Measurements from ENCODE around the gene CYP4F11. TPM values are rescaled to one million over a fixed set of nuclear protein-coding genes. Genes with fewer than 3 reads are reported as not detected.
"Not testable (repeated sequence)": the region's sequence is repeated elsewhere in the genome, so short reads cannot be mapped to it uniquely, and the experiment has no call there.

The CYP4F11 gene
- total RNA-seq, 1 donor from 2014 or later = not detected

GRCh38 chr19:15885167-15885566 is 49.2 kb downstream of the CYP4F11 start:
- Mint-ChIP-seq H3K9me3 (peaks cover 30% of the 10 kb centered on the region), H3K4me3 (no peak overlapping the region), H3K27ac (no peak overlapping the region), H3K27me3 (ENCODE audit: low read depth) (no peaks in the 10 kb centered on the region), H3K4me1 (no peaks in the 10 kb centered on the region), H3K36me3 (no peaks in the 10 kb centered on the region)
- DNase-seq (ENCODE audit: low spot score in 2 of 2, unreplicated experiment in 2 of 2) = no peak
- TF ChIP-seq CTCF (IDR thresholded peaks at IDR 0.05; ENCODE audit: unreplicated experiment) = no peak

GRCh38 chr19:15883329-15883728 is 51.0 kb downstream of the CYP4F11 start:
- H3K4me3 Mint-ChIP-seq; DNase-seq (ENCODE audit: low spot score in 2 of 2, unreplicated experiment in 2 of 2); H3K4me1 Mint-ChIP-seq; H3K27ac Mint-ChIP-seq; H3K36me3 Mint-ChIP-seq; H3K27me3 Mint-ChIP-seq (ENCODE audit: low read depth): not testable (repeated sequence)
- H3K9me3 Mint-ChIP-seq = peaks cover 36% of the 10 kb centered on the region

- H3K36me3 Mint-ChIP-seq = no peaks in the 10 kb centered on the region
- TF ChIP-seq CTCF (IDR thresholded peaks at IDR 0.05; ENCODE audit: unreplicated experiment) = no peak
- H3K4me1 Mint-ChIP-seq = no peaks in the 10 kb centered on the region
- no peaks in the 10 kb centered on the region for H3K27me3 Mint-ChIP-seq (ENCODE audit: low read depth)
- peaks cover 39% of the 10 kb centered on the region for H3K9me3 Mint-ChIP-seq
- H3K4me3 Mint-ChIP-seq = no peak overlapping the region
- no peak overlapping the region for H3K27ac Mint-ChIP-seq
- DNase-seq (ENCODE audit: low spot score in 2 of 2, unreplicated experiment in 2 of 2) = no peak
These were observed 59.4 kb downstream of the CYP4F11 start for GRCh38 chr19:15874821-15875474.

GRCh38 chr19:15873771-15874170 is 60.6 kb downstream of the CYP4F11 start:
- H3K36me3 Mint-ChIP-seq; H3K27ac Mint-ChIP-seq; DNase-seq (ENCODE audit: low spot score in 2 of 2, unreplicated experiment in 2 of 2); H3K4me3 Mint-ChIP-seq; H3K27me3 Mint-ChIP-seq (ENCODE audit: low read depth); H3K4me1 Mint-ChIP-seq: not testable (repeated sequence)
- H3K9me3 Mint-ChIP-seq = peaks cover 47% of the 10 kb centered on the region

GRCh38 chr19:15871570-15871969 is 62.8 kb downstream of the CYP4F11 start:
- Mint-ChIP-seq H3K27me3 (ENCODE audit: low read depth) (no peaks in the 10 kb centered on the region), H3K36me3 (peaks cover 4% of the 10 kb centered on the region), H3K27ac (no peak overlapping the region), H3K4me1 (no peaks in the 10 kb centered on the region), H3K9me3 (peaks cover 50% of the 10 kb centered on the region), H3K4me3 (no peak overlapping the region)
- DNase-seq (ENCODE audit: low spot score in 2 of 2, unreplicated experiment in 2 of 2) = no peak
- TF ChIP-seq CTCF (IDR thresholded peaks at IDR 0.05; ENCODE audit: unreplicated experiment) = no peak

GRCh38 chr19:15869873-15870272 is 64.5 kb downstream of the CYP4F11 start:
- no peaks in the 10 kb centered on the region for H3K27me3 Mint-ChIP-seq (ENCODE audit: low read depth)
- H3K9me3 Mint-ChIP-seq = peaks cover 51% of the 10 kb centered on the region
- H3K36me3 Mint-ChIP-seq = peaks cover 4% of the 10 kb centered on the region
- DNase-seq (ENCODE audit: low spot score in 2 of 2, unreplicated experiment in 2 of 2) = no peak
- TF ChIP-seq CTCF (IDR thresholded peaks at IDR 0.05; ENCODE audit: unreplicated experiment) = no peak
- H3K4me1 Mint-ChIP-seq = no peaks in the 10 kb centered on the region
- H3K27ac Mint-ChIP-seq = no peak overlapping the region
- H3K4me3 Mint-ChIP-seq = no peak overlapping the region

GRCh38 chr19:15869109-15869555 is 65.2 kb downstream of the CYP4F11 start:
- H3K27me3 Mint-ChIP-seq (ENCODE audit: low read depth) = no peaks in the 10 kb centered on the region
- peaks cover 6% of the 10 kb centered on the region for H3K36me3 Mint-ChIP-seq
- peaks cover 48% of the 10 kb centered on the region for H3K9me3 Mint-ChIP-seq
- TF ChIP-seq CTCF (IDR thresholded peaks at IDR 0.05; ENCODE audit: unreplicated experiment) = no peak
- DNase-seq (ENCODE audit: low spot score in 2 of 2, unreplicated experiment in 2 of 2) = no peak
- no peak overlapping the region for H3K4me3 Mint-ChIP-seq
- H3K4me1 Mint-ChIP-seq = no peaks in the 10 kb centered on the region
- H3K27ac Mint-ChIP-seq = no peak overlapping the region
